Measurements from ENCODE around the gene HELZ.

GRCh38 chr17:67177732-67178131 lies 67.3 kb downstream of the HELZ start:
- TF ChIP-seq CTCF (IDR thresholded peaks at IDR 0.05 in 4 of 5, conservative IDR thresholded peaks at IDR 0.05 in 1 of 5) (no peak), POLR2A (IDR thresholded peaks at IDR 0.05) (no peak)

All from gastrocnemius medialis (tissue), 4 donors.